ENCODE measurements around the gene CCDC188. TPM values are rescaled to one million over a fixed set of nuclear protein-coding genes. Genes with fewer than 3 reads are reported as not detected.

The CCDC188 gene
- total RNA-seq, 2 experiments from 2014 or later, result not detected

- Histone ChIP-seq H3K36me3 (ENCODE audit: insufficient read depth, low read length) (no peaks in the 10 kb centered on the region), H3K27ac (ENCODE audit: low read depth, low read length, poor library complexity, severe bottlenecking) (no peak overlapping the region), H3K4me1 (ENCODE audit: insufficient read depth, low read length, poor library complexity, severe bottlenecking) (no peaks in the 10 kb centered on the region), H3K9me2 (ENCODE audit: insufficient read depth, low read length) (no peaks in the 10 kb centered on the region), H4K20me1 (ENCODE audit: insufficient read depth, low read length) (no peaks in the 10 kb centered on the region), H3K79me2 (ENCODE audit: insufficient read depth, low read depth, low read length) (no peaks in the 10 kb centered on the region), H3K9me3 (ENCODE audit: low read length) (no peaks in the 10 kb centered on the region), H3K4me3 (ENCODE audit: low read depth, low read length, poor library complexity, severe bottlenecking) (no peak overlapping the region), H2AFZ (ENCODE audit: low read length) (no peak overlapping the region), H3K4me2 (ENCODE audit: low read length) (no peak overlapping the region)
- intact Hi-C loops (cut with micrococcal nuclease; ENCODE audit: unreplicated experiment), result no loop called here
- CTCF ChIA-PET (ENCODE audit: unreplicated experiment), result no interaction called here
- DNase-seq (ENCODE audit: low spot score), result no peak
- POLR2A ChIA-PET, result no interaction called here
- no peak for TF ChIP-seq CTCF (conservative IDR thresholded peaks at IDR 0.05; ENCODE audit: low read length)
- no peak for TF ChIP-seq EZH2phosphoT487 (IDR thresholded peaks at IDR 0.05; ENCODE audit: borderline replicate concordance, low read depth, low read length)
- BruUV-seq (replicated peaks), result no TSS peak
Observed at GRCh38 chr22:20178075-20178914, 27.4 kb upstream of the CCDC188 start.

DNA sequence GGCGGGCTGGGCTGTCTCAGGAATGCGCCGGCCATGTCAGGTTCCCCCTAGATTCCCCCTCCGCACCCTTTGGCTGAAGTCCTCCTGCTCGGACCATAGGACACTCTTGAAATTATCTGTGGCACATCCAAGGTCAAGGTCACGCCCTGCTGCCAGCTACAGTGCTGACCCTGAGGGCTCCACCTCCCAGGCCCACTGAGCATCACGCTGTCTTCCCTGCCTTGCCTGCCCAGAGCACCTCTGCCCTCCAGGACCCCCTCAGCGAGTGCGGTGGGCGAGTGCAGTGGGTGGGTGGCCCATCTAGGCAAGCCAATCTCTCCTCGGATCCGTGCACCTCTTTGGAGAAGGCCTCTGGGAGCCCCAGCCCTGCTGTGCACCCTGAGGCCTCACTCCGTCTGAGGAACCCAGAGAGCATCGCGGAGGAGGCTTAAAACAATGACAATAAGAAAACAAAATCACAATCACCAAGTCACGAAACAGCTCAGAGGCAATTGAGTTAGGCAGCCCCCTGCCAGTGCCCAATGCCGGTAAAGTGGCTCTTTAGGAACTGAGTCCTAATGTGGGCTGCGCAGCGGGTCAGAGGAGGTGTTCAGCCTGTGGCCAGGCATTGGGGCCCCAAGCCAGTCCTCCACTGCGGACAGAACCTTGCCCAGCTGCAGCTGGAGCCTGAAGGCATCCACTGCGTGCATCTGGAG lies 26.5 kb upstream of the CCDC188 start:
- BruUV-seq (replicated peaks), result no TSS peak
- H3K4me3 ChIP-seq (ENCODE audit: low read depth, low read length, poor library complexity, severe bottlenecking), result no peak overlapping the region
- no peaks in the 10 kb centered on the region for H4K20me1 ChIP-seq (ENCODE audit: insufficient read depth, low read length)
- ChIA-PET POLR2A (no interaction called here), CTCF (ENCODE audit: unreplicated experiment) (no interaction called here)
- TF ChIP-seq CTCF (conservative IDR thresholded peaks at IDR 0.05; ENCODE audit: low read length), result no peak
- no peak for TF ChIP-seq EZH2phosphoT487 (IDR thresholded peaks at IDR 0.05; ENCODE audit: borderline replicate concordance, low read depth, low read length)
- H3K27ac ChIP-seq (ENCODE audit: low read depth, low read length, poor library complexity, severe bottlenecking), result no peak overlapping the region
- no peaks in the 10 kb centered on the region for H3K36me3 ChIP-seq (ENCODE audit: insufficient read depth, low read length)
- no peaks in the 10 kb centered on the region for H3K79me2 ChIP-seq (ENCODE audit: insufficient read depth, low read depth, low read length)
- intact Hi-C loops (cut with micrococcal nuclease; ENCODE audit: unreplicated experiment), result no loop called here
- no peaks in the 10 kb centered on the region for H3K4me1 ChIP-seq (ENCODE audit: insufficient read depth, low read length, poor library complexity, severe bottlenecking)
- no peak overlapping the region for H3K4me2 ChIP-seq (ENCODE audit: low read length)
- DNase-seq (ENCODE audit: low spot score), result no peak
- no peak overlapping the region for H2AFZ ChIP-seq (ENCODE audit: low read length)
- no peaks in the 10 kb centered on the region for H3K9me2 ChIP-seq (ENCODE audit: insufficient read depth, low read length)
- H3K9me3 ChIP-seq (ENCODE audit: low read length), result no peaks in the 10 kb centered on the region

Measured in OCI-LY7 (cell line).